VCaP (cell line): ENCODE results near the gene ISG15.

Experiments
- H3K27ac ChIP-seq: fragments of 450-650 bp; 2 replicates; pipeline ENCODE4 v1.5.1; 2017
- CTCF ChIP-seq: fragments of 450-650 bp; conservative IDR thresholded peaks from 2 replicates; pipeline ENCODE4 v1.5.1; 2017; ENCODE audit warnings: mild to moderate bottlenecking, moderate library complexity

The ISG15 gene

GRCh38 chr1:998995-999724, 14.1 kb upstream of the ISG15 start:
- peak overlapping the region; percentile 95 for H3K27ac ChIP-seq
- 0 out of 2 replicates have a peak, but pooled peaks have one; percentile 9 for TF ChIP-seq CTCF

GRCh38 chr1:999725-1000356, 13.5 kb upstream of the ISG15 start, which contains the start of gene HES4:
Gene HES4, minus strand, starts transcription at chr1:1000097. Its CDS starts 124 bp downstream, at chr1:999973.
- TF ChIP-seq CTCF: no peak
- peak within 1 kb of the TSS; percentile 95 for H3K27ac ChIP-seq

- no peak for TF ChIP-seq CTCF
- peak overlapping the region; percentile 95 for H3K27ac ChIP-seq
Measured at GRCh38 chr1:1000357-1001056, 12.8 kb upstream of the ISG15 start.

- TF ChIP-seq CTCF: no peak
- H3K27ac ChIP-seq: peak overlapping the region; percentile 95
Measured at GRCh38 chr1:1001057-1001783, 12.1 kb upstream of the ISG15 start.

- H3K27ac ChIP-seq: peak overlapping the region; percentile 82; the same call in 1 of the 2 replicates
Measured at GRCh38 chr1:1003618-1004419, 9.5 kb upstream of the ISG15 start.

GRCh38 chr1:1004420-1004779, 8.9 kb upstream of the ISG15 start:
- H3K27ac ChIP-seq: peak overlapping the region; percentile 82
- TF ChIP-seq CTCF: no peak

More at GRCh38 chr1:1003618-1004419, 9.5 kb upstream of the ISG15 start:
- no peak for TF ChIP-seq CTCF
